Peyer's patch (tissue), 4 donors: ENCODE measurements around the gene RPS16. TPM values are rescaled to one million over a fixed set of nuclear protein-coding genes. Genes with fewer than 3 reads are reported as not detected.

Experiments used
- DNase-seq, 3 donors: peaks; one replicate each; pipeline ENCODE4 v3.0.0-alpha.2; 2017 to 2019
- H3K27ac ChIP-seq, 4 donors: fragments of 200-600 bp; sonication (generic); one replicate each; pipeline ENCODE4 v1.5.1; 2016 to 2019
- H3K27me3 ChIP-seq, 2 donors: fragments of 200-600 bp; sonication (generic); one replicate each; pipeline ENCODE4 v1.5.1; 2019
- H3K36me3 ChIP-seq, 3 donors: fragments of 200-600 bp; sonication (generic); one replicate each; pipeline ENCODE4 v1.5.1; 2016 to 2019
- H3K4me1 ChIP-seq, 4 donors: fragments of 200-600 bp; sonication (generic); one replicate each; pipeline ENCODE4 v1.5.1; 2016 to 2019
- H3K4me3 ChIP-seq, 4 donors: fragments of 200-600 bp; sonication (generic); 1 replicate in 3 of 4; 2 replicates in 1 of 4; pipeline ENCODE4 v1.5.1; 2016 to 2019; ENCODE audit warnings: mild to moderate bottlenecking in 1 of 4
- H3K9me3 ChIP-seq, 4 donors: fragments of 200-600 bp; sonication (generic); one replicate each; pipeline ENCODE4 v1.5.1; 2016 to 2019; ENCODE audit warnings: mild to moderate bottlenecking in 1 of 4
- CTCF ChIP-seq, 6 experiments: fragments of 450-650 bp in 4 of 6; fragments of 200-600 bp in 2 of 6; sonication (generic) in 1 of 6; IDR thresholded peaks; one replicate each; pipeline ENCODE4 v1.5.1; 2017 to 2019; ENCODE audit warnings: antibody characterized with exemption in 6 of 6, mild to moderate bottlenecking in 3 of 6, moderate library complexity in 1 of 6
- POLR2A ChIP-seq, 2 donors: fragments of 450-650 bp; IDR thresholded peaks; one replicate each; pipeline ENCODE4 v1.5.1; 2017; ENCODE audit warnings: antibody characterized with exemption in 2 of 2, mild to moderate bottlenecking in 2 of 2, moderate library complexity in 2 of 2
- total RNA-seq, 4 donors: library from RNA; depleted of rRNA; stranded (reverse); fragments of >200 nt; gene quantifications; one replicate each; pipeline ENCODE4 v1.1.0, GENCODE V29; 2016

RPS16 gene
- total RNA-seq, 4 donors from 2014 or later, result 443 to 1,406 (median 686) TPM

- Histone ChIP-seq H3K36me3 (peaks cover 0 to 97% (median 0%) of the 10 kb centered on the region in 3 donors), H3K9me3 (no peaks in the 10 kb centered on the region), H3K27ac (no peak overlapping the region), H3K4me1 (no peaks in the 10 kb centered on the region), H3K27me3 (no peaks in the 10 kb centered on the region), H3K4me3 (no peak overlapping the region)
- no peak for DNase-seq
- TF ChIP-seq CTCF (IDR thresholded peaks at IDR 0.05), result no peak
- TF ChIP-seq POLR2A (IDR thresholded peaks at IDR 0.05), result no peak
Observed at GRCh38 chr19:39471756-39472536, 36.2 kb upstream of the RPS16 start.

DNA sequence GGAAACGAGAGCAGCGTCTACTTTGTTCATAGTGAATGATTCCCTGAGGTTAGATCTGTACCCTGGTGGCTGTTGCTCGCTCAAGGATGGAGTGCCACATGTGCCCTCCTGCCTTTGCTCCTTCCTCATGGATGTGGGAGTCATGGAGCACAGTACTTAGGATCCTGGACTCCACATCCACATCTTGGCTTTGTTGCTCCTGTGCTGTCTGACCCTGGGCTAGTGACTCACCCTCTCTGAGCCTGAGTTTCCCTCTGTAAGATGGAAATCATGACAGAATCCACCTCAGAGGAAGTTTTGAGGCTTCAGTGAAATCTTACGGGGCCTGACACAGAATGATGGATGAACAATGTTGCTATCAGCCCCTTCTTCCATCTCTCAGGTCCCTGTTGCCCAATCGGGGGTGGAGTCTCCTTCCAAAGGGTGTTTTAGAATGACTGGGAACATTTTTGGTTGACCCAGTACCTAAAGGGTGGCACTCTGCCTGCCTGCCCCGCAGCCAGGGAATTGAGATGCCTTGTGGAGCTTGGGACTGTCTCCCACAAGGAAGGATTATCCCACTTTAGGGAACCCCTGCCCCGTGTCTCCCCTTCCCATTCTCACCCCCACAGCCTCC is 35.1 kb upstream of the RPS16 start:
- H3K36me3 ChIP-seq, result peaks cover 0 to 100% (median 0%) of the 10 kb centered on the region in 3 donors

GRCh38 chr19:39469567-39469966 is 33.8 kb upstream of the RPS16 start:
- peaks cover 0 to 100% (median 0%) of the 10 kb centered on the region in 3 donors for H3K36me3 ChIP-seq
- H3K4me1 ChIP-seq, result no peaks in the 10 kb centered on the region
- H3K4me3 ChIP-seq, result no peak overlapping the region
- H3K27me3 ChIP-seq, result no peaks in the 10 kb centered on the region
- no peak for TF ChIP-seq POLR2A (IDR thresholded peaks at IDR 0.05)
- no peak for TF ChIP-seq CTCF (IDR thresholded peaks at IDR 0.05)
- no peak for DNase-seq
- H3K27ac ChIP-seq, result no peak overlapping the region
- no peaks in the 10 kb centered on the region for H3K9me3 ChIP-seq

More for the DNA sequence above, 35.1 kb upstream of the RPS16 start:
- no peak for DNase-seq
- no peak for TF ChIP-seq CTCF (IDR thresholded peaks at IDR 0.05)
- no peak for TF ChIP-seq POLR2A (IDR thresholded peaks at IDR 0.05)
- no peak overlapping the region for H3K4me3 ChIP-seq
- no peaks in the 10 kb centered on the region for H3K9me3 ChIP-seq
- H3K4me1 ChIP-seq, result no peaks in the 10 kb centered on the region
- H3K27me3 ChIP-seq, result no peaks in the 10 kb centered on the region
- no peak overlapping the region for H3K27ac ChIP-seq

GRCh38 chr19:39469036-39469435 is 33.3 kb upstream of the RPS16 start:
- Histone ChIP-seq H3K27me3 (no peaks in the 10 kb centered on the region), H3K36me3 (peaks cover 0 to 100% (median 0%) of the 10 kb centered on the region in 3 donors), H3K4me1 (no peaks in the 10 kb centered on the region), H3K9me3 (no peaks in the 10 kb centered on the region), H3K27ac (no peak overlapping the region), H3K4me3 (no peak overlapping the region)
- TF ChIP-seq POLR2A (IDR thresholded peaks at IDR 0.05) (no peak), CTCF (IDR thresholded peaks at IDR 0.05) (no peak)
- DNase-seq, result no peak

DNA sequence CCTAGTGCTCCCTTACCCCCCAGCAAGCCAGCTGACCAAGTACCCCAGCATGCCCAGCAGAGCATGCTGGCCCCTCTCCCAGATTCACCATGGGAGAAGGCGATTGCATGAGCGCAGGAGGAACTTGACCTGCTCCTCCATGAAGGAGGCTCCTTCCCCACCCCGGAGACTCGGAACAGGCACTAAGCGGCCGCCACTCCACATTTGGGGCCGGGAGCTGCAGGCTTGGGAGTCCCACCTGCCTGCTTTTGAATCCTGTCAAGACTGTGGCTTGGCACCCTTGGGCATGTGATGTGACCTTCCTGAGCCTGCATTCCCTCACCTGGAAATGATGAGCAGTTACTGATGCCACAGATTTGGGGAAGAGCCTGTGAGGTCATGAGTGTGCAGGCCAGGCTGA is 32.2 kb upstream of the RPS16 start:
- Histone ChIP-seq H3K27me3 (no peaks in the 10 kb centered on the region), H3K27ac (no peak overlapping the region), H3K4me3 (no peak overlapping the region), H3K4me1 (no peaks in the 10 kb centered on the region), H3K36me3 (peaks cover 0 to 100% (median 0%) of the 10 kb centered on the region in 3 donors), H3K9me3 (no peaks in the 10 kb centered on the region)
- TF ChIP-seq CTCF (IDR thresholded peaks at IDR 0.05) (no peak), POLR2A (IDR thresholded peaks at IDR 0.05) (no peak)
- no peak for DNase-seq
